Activated T-cell treated with anti-CD3 and anti-CD28 coated beads for 1 hour (primary cell): ENCODE measurements around the gene HIVEP2.

Experiments
- DNase-seq: peaks from one replicate; pipeline ENCODE4 v3.0.0-alpha.2; 2020; ENCODE audit warnings: low read depth

Gene HIVEP2

GRCh38 chr6:142816031-142816430 is 128.9 kb downstream of the HIVEP2 start:
- no peak for DNase-seq

GRCh38 chr6:142811923-142812322 is 133.1 kb downstream of the HIVEP2 start:
- no peak for DNase-seq

- DNase-seq = no peak
Measured at GRCh38 chr6:142810952-142811514, 133.9 kb downstream of the HIVEP2 start.

GRCh38 chr6:142809947-142810346 is 135.0 kb downstream of the HIVEP2 start:
- no peak for DNase-seq

- no peak for DNase-seq
Measured at GRCh38 chr6:142808405-142809061, 136.4 kb downstream of the HIVEP2 start.

GRCh38 chr6:142805042-142805441 is 139.9 kb downstream of the HIVEP2 start:
- DNase-seq = no peak

- no peak for DNase-seq
Measured at GRCh38 chr6:142804490-142804889, 140.5 kb downstream of the HIVEP2 start.

- DNase-seq = no peak
Measured at GRCh38 chr6:142803495-142804058, 141.4 kb downstream of the HIVEP2 start.

- DNase-seq = no peak
Measured at GRCh38 chr6:142803032-142803431, 141.9 kb downstream of the HIVEP2 start.

GRCh38 chr6:142802124-142802523 is 142.9 kb downstream of the HIVEP2 start:
- DNase-seq = no peak

GRCh38 chr6:142800240-142800639 is 144.7 kb downstream of the HIVEP2 start:
- DNase-seq = no peak

- DNase-seq = no peak
Measured at GRCh38 chr6:142799639-142800038, 145.3 kb downstream of the HIVEP2 start.

GRCh38 chr6:142797159-142797558 is 147.8 kb downstream of the HIVEP2 start:
- DNase-seq = no peak

- DNase-seq = no peak
Measured at GRCh38 chr6:142796571-142796970, 148.4 kb downstream of the HIVEP2 start.

- no peak for DNase-seq
Measured at GRCh38 chr6:142796024-142796423, 149.0 kb downstream of the HIVEP2 start.

- no peak for DNase-seq
Measured at GRCh38 chr6:142794424-142794823, 150.6 kb downstream of the HIVEP2 start.

GRCh38 chr6:142790257-142790656 is 154.7 kb downstream of the HIVEP2 start:
- no peak for DNase-seq

GRCh38 chr6:142787422-142787821 is 157.6 kb downstream of the HIVEP2 start:
- DNase-seq = no peak

GRCh38 chr6:142786476-142786875 is 158.5 kb downstream of the HIVEP2 start:
- DNase-seq = no peak

GRCh38 chr6:142784344-142784743 is 160.6 kb downstream of the HIVEP2 start:
- no peak for DNase-seq

GRCh38 chr6:142783499-142783898 is 161.5 kb downstream of the HIVEP2 start:
- DNase-seq = no peak

GRCh38 chr6:142781129-142781528 is 163.8 kb downstream of the HIVEP2 start:
- no peak for DNase-seq

GRCh38 chr6:142773859-142774648 is 170.9 kb downstream of the HIVEP2 start:
- no peak for DNase-seq
